Measurements from ENCODE around the gene KCNH1. TPM values are rescaled to one million over a fixed set of nuclear protein-coding genes. Genes with fewer than 3 reads are reported as not detected.

KCNH1 gene
- total and polyA plus RNA-seq, 9 of the 15 experiments (the other 6 are each of a cell fraction or from before 2014, with no cell fraction given) = not detected

GRCh38 chr1:210689826-210690225 is 444.1 kb downstream of the KCNH1 start:
- no peaks in the 10 kb centered on the region for H3K27me3 ChIP-seq (ENCODE audit: control insufficient read depth in 2 of 2, insufficient read depth in 2 of 2, low read length in 2 of 2)
- H3K9me3 ChIP-seq (replicated peaks; ENCODE audit: control insufficient read depth, insufficient read depth, low read depth, low read length) = no peaks in the 10 kb centered on the region
- 0 out of 4 replicates have a peak overlapping the region, but pooled peaks of 1 of the 2 experiments have one; percentile 54 for H3K9ac ChIP-seq (ENCODE audit: insufficient read depth in 1 of 2, low read depth in 2 of 2, low read length in 2 of 2)
- no peak overlapping the region for H3K4me3 ChIP-seq
- no peak for TF ChIP-seq HLTF (IDR thresholded peaks at IDR 0.05)
- TF ChIP-seq, protein P1, sequence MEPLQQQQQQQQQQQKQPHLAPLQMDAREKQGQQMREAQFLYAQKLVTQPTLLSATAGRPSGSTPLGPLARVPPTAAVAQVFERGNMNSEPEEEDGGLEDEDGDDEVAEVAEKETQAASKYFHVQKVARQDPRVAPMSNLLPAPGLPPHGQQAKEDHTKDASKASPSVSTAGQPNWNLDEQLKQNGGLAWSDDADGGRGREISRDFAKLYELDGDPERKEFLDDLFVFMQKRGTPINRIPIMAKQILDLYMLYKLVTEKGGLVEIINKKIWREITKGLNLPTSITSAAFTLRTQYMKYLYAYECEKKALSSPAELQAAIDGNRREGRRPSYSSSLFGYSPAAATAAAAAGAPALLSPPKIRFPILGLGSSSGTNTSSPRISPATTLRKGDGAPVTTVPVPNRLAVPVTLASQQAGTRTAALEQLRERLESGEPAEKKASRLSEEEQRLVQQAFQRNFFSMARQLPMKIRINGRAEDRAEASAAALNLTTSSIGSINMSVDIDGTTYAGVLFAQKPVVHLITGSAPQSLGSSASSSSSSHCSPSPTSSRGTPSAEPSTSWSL (CRISPR knock-in tag; IDR thresholded peaks at IDR 0.05; ENCODE audit: borderline replicate concordance) = no peak
- no peak for TF ChIP-seq TCFL5 (CRISPR knock-in tag; conservative IDR thresholded peaks at IDR 0.05)
- TF ChIP-seq SIN3A (IDR thresholded peaks at IDR 0.05; ENCODE audit: borderline replicate concordance in 2 of 2, control insufficient read depth in 1 of 2, low read depth in 2 of 2, low read length in 2 of 2) = no peak
- no peaks in the 10 kb centered on the region for H3K9me1 ChIP-seq (ENCODE audit: control insufficient read depth, insufficient read depth, low read length)
- 0% methylated on average over 3 of the region's 3 CpGs for WGBS (ENCODE audit: insufficient coverage, low coverage, missing lambda C conversion rate)
- H3K79me2 ChIP-seq (ENCODE audit: control insufficient read depth, insufficient read depth, low read length) = no peaks in the 10 kb centered on the region
- FAIRE-seq (no peak), DNase-seq (ENCODE audit: extremely low read depth in 1 of 4, low spot score in 3 of 4) (no peak), ATAC-seq (no peak)
- no peaks in the 10 kb centered on the region for H3K36me3 ChIP-seq (ENCODE audit: control insufficient read depth, insufficient read depth, low read length)
- intact Hi-C loops (cut with micrococcal nuclease) = no loop called here
- no TSS peak for BruUV-seq (replicated peaks)
- CTCF ChIA-PET (ENCODE audit: low intra/inter-chr PET ratio) = no interaction called here
- in situ Hi-C loops (cut with MboI) = no loop called here
- no peak overlapping the region for H2AFZ ChIP-seq (ENCODE audit: low read depth, low read length)
- H3K4me2 ChIP-seq (ENCODE audit: insufficient read depth, low read length) = no peak overlapping the region
- H3K4me1 ChIP-seq (replicated peaks in 1 of 2; ENCODE audit: control insufficient read depth in 2 of 2, insufficient read depth in 2 of 2, low read length in 2 of 2) = no peaks in the 10 kb centered on the region
- POLR2A ChIA-PET = no interaction called here
- peaks cover 6% of the 10 kb centered on the region; the same call in 1 of the 2 replicates for H4K20me1 ChIP-seq (replicated peaks; ENCODE audit: control insufficient read depth, insufficient read depth, low read length)
- no peak overlapping the region for H3K27ac ChIP-seq (ENCODE audit: extremely low read depth, low read depth, low read length)
